IMR-90 (cell line): ENCODE measurements around the gene GTPBP6. TPM values are rescaled to one million over a fixed set of nuclear protein-coding genes. Genes with fewer than 3 reads are reported as not detected.
A peak's percentile ranks its signal among the peaks of the same experiment; 100 is the strongest.

Experiments used
- ATAC-seq: fragments of 200-7000 bp; cut with Tn5 transposase; 2 replicates; pipeline ENCODE4 v1.9.1; 2020; ENCODE audit warnings: low read depth, mild to moderate bottlenecking, moderate library complexity
- BruUV-seq: library from RNA; stranded (reverse); fragments of 400-500 nt; replicated peaks from 2 replicates; lab custom pipeline; 2021; lab: Mats Ljungman, UMichigan
- CTCF ChIA-PET: fragments of 300-600 bp; formaldehyde crosslinking; extraction: SDS; loops from one replicate; lab custom pipeline; 2021; ENCODE audit warnings: antibody characterized with exemption; lab: Yijun Ruan, JAX
- POLR2A ChIA-PET: fragments of 300-600 bp; sonication (Branson Sonifier 250); formaldehyde crosslinking; loops from one replicate; lab custom pipeline; 2022; ENCODE audit warnings: antibody characterized with exemption; ENCODE audit not compliant: unreplicated experiment; lab: Charles Lee
- DNase-seq: peaks from one replicate; pipeline ENCODE4 v3.0.0; 2013
- H2AFZ ChIP-seq: replicated peaks from 2 replicates; pipeline ENCODE3; 2013; ENCODE audit warnings: low read length, mild to moderate bottlenecking; ENCODE audit not compliant: poor library complexity
- H2AK5ac ChIP-seq: 2 replicates; pipeline ENCODE4 v1.6.1; 2013; ENCODE audit warnings: low read depth, low read length, inconsistent platforms
- H2AK9ac ChIP-seq: replicated peaks from 2 replicates; pipeline ENCODE3; 2013; ENCODE audit warnings: mild to moderate bottlenecking, low read depth, low read length, moderate library complexity; ENCODE audit not compliant: poor library complexity
- H2BK120ac ChIP-seq: 2 replicates; pipeline ENCODE4 v1.6.1; 2013; ENCODE audit warnings: low read depth, low read length, inconsistent platforms
- H2BK15ac ChIP-seq: 3 replicates; pipeline ENCODE4 v1.6.1; 2013; ENCODE audit warnings: low read depth, low read length, inconsistent platforms
- H2BK20ac ChIP-seq: 2 replicates; pipeline ENCODE4 v1.6.1; 2013; ENCODE audit warnings: low read depth, mild to moderate bottlenecking, inconsistent platforms, low read length, moderate library complexity
- H2BK5ac ChIP-seq: 2 replicates; pipeline ENCODE4 v1.6.1; 2013; ENCODE audit warnings: mild to moderate bottlenecking, low read depth, low read length, inconsistent platforms; ENCODE audit not compliant: poor library complexity, severe bottlenecking
- H3K14ac ChIP-seq: replicated peaks from 2 replicates; pipeline ENCODE4 v1.6.1; 2013; ENCODE audit warnings: low read depth, low read length, inconsistent platforms
- H3K18ac ChIP-seq: 2 replicates; pipeline ENCODE4 v1.6.1; 2013; ENCODE audit warnings: low read depth, low read length, control low read depth
- H3K23ac ChIP-seq: 2 replicates; pipeline ENCODE4 v1.6.1; 2013; ENCODE audit warnings: low read depth, low read length, inconsistent platforms
- H3K27ac ChIP-seq: 2 replicates; pipeline ENCODE4 v1.5.1; 2013; ENCODE audit warnings: mild to moderate bottlenecking, control low read depth, low read length; ENCODE audit not compliant: insufficient read depth
- H3K27me3 ChIP-seq: 2 replicates; pipeline ENCODE4 v1.6.1; 2013; ENCODE audit warnings: low read length; ENCODE audit not compliant: control insufficient read depth, insufficient read depth
- H3K36me3 ChIP-seq: 2 replicates; pipeline ENCODE4 v1.6.1; 2013; ENCODE audit warnings: low read length, mixed read lengths; ENCODE audit not compliant: control insufficient read depth, insufficient read depth
- H3K4ac ChIP-seq: 2 replicates; pipeline ENCODE4 v1.6.1; 2013; ENCODE audit warnings: low read depth, low read length, inconsistent platforms
- H3K4me1 ChIP-seq: 2 replicates; pipeline ENCODE4 v1.6.1; 2013; ENCODE audit warnings: low read length, mixed read lengths; ENCODE audit not compliant: control insufficient read depth, insufficient read depth
- H3K4me2 ChIP-seq: 2 replicates; pipeline ENCODE4 v1.6.1; 2013; ENCODE audit warnings: low read depth, mild to moderate bottlenecking, control low read depth, low read length, moderate library complexity
- H3K4me3 ChIP-seq: 2 replicates; pipeline ENCODE4 v1.5.1; 2013; ENCODE audit warnings: low read depth, mild to moderate bottlenecking, control low read depth, low read length, moderate library complexity; ENCODE audit not compliant: insufficient read depth
- H3K56ac ChIP-seq: 2 replicates; pipeline ENCODE4 v1.6.1; 2013; ENCODE audit warnings: low read length, inconsistent platforms; ENCODE audit not compliant: insufficient read depth; ENCODE audit errors: extremely low read depth
- H3K79me1 ChIP-seq, 2 experiments: 2 replicates each; pipeline ENCODE4 v1.6.1; 2013; ENCODE audit warnings: low read length in 2 of 2, inconsistent platforms in 1 of 2, low read depth in 1 of 2
- H3K9ac ChIP-seq: 2 replicates; pipeline ENCODE4 v1.6.1; 2013; ENCODE audit warnings: low read depth, low read length, control low read depth
- H3K9me1 ChIP-seq: 2 replicates; pipeline ENCODE4 v1.6.1; 2013; ENCODE audit warnings: low read length, inconsistent platforms; ENCODE audit not compliant: insufficient read depth
- H3K9me3 ChIP-seq: 2 replicates; pipeline ENCODE4 v1.6.1; 2013; ENCODE audit warnings: low read length; ENCODE audit not compliant: control insufficient read depth, insufficient read depth
- H4K20me1 ChIP-seq: 2 replicates; pipeline ENCODE4 v1.6.1; 2013; ENCODE audit warnings: low read length, inconsistent platforms; ENCODE audit not compliant: insufficient read depth
- H4K5ac ChIP-seq: 2 replicates; pipeline ENCODE4 v1.6.1; 2013; ENCODE audit warnings: mild to moderate bottlenecking, low read depth, low read length, control low read depth
- H4K8ac ChIP-seq, 2 experiments: 2 replicates each; pipeline ENCODE4 v1.6.1; 2013; ENCODE audit warnings: low read depth in 2 of 2, low read length in 2 of 2, control low read depth in 1 of 2, inconsistent platforms in 1 of 2
- H4K91ac ChIP-seq: 2 replicates; pipeline ENCODE4 v1.6.1; 2013; ENCODE audit warnings: low read depth, low read length, inconsistent platforms; ENCODE audit not compliant: insufficient read depth
- BHLHE40 ChIP-seq: fragments of 150-350 bp; IDR thresholded peaks from 2 replicates; pipeline ENCODE4 v1.6.1; 2016; ENCODE audit warnings: mild to moderate bottlenecking, low read depth, low read length
- CEBPB ChIP-seq: IDR thresholded peaks from 2 replicates; pipeline ENCODE4 v1.6.1; 2012; ENCODE audit warnings: low read depth, low read length, improper control_type of control experiment
- CHD1 ChIP-seq: IDR thresholded peaks from 2 replicates; pipeline ENCODE4 v1.6.1; 2012; ENCODE audit warnings: low read depth, low read length, improper control_type of control experiment
- CTCF ChIP-seq: conservative IDR thresholded peaks from 2 replicates; pipeline ENCODE4 v1.5.1; 2012; ENCODE audit warnings: mild to moderate bottlenecking, low read depth, low read length, improper control_type of control experiment
- FOS ChIP-seq: fragments of 150-350 bp; IDR thresholded peaks from 2 replicates; pipeline ENCODE4 v1.6.1; 2016; ENCODE audit warnings: low read depth, low read length
- MAFK ChIP-seq: IDR thresholded peaks from 2 replicates; pipeline ENCODE4 v1.6.1; 2012; ENCODE audit warnings: low read depth, low read length, improper control_type of control experiment
- MAZ ChIP-seq: IDR thresholded peaks from 2 replicates; pipeline ENCODE4 v1.6.1; 2012; ENCODE audit warnings: low read depth, mild to moderate bottlenecking, low read length, improper control_type of control experiment, moderate library complexity, borderline replicate concordance
- MXI1 ChIP-seq: IDR thresholded peaks from 2 replicates; pipeline ENCODE4 v1.6.1; 2012; ENCODE audit warnings: low read depth, mild to moderate bottlenecking, low read length, moderate library complexity, borderline replicate concordance
- NFE2L2 ChIP-seq: fragments of 150-350 bp; IDR thresholded peaks from 2 replicates; pipeline ENCODE4 v1.6.1; 2016; ENCODE audit warnings: low read depth, mild to moderate bottlenecking, low read length
- POLR2A ChIP-seq: IDR thresholded peaks from 2 replicates; pipeline ENCODE4 v1.6.1; 2012; ENCODE audit warnings: mild to moderate bottlenecking, low read depth, low read length
- RAD21 ChIP-seq: IDR thresholded peaks from 2 replicates; pipeline ENCODE4 v1.6.1; 2012; ENCODE audit warnings: low read length, improper control_type of control experiment
- RCOR1 ChIP-seq: IDR thresholded peaks from 2 replicates; pipeline ENCODE4 v1.6.1; 2012; ENCODE audit warnings: mild to moderate bottlenecking, low read length, improper control_type of control experiment; ENCODE audit not compliant: insufficient replicate concordance
- RFX5 ChIP-seq: IDR thresholded peaks from 2 replicates; pipeline ENCODE4 v1.8.0; 2012; ENCODE audit warnings: low read depth, mild to moderate bottlenecking, low read length, moderate library complexity
- WGBS, 2 experiments: methylation state at CpG; one replicate each; pipeline versions ENCODE4 v1.1.5 to v1.1.7; 2013; ENCODE audit warnings: missing lambda C conversion rate in 2 of 2; ENCODE audit not compliant: insufficient read length in 1 of 2; ENCODE audit errors: extremely low coverage in 2 of 2; 5-methylcytosine and 5-hydroxymethylcytosine counted together
- dilution Hi-C: fragments of 300-500 bp; cut with HindIII; formaldehyde crosslinking; loops from one replicate; pipeline ENCODE4 v1.14.3; 2018; ENCODE audit warnings: low sequenced_read_pairs; ENCODE audit not compliant: unreplicated experiment
- in situ Hi-C: fragments of 300-500 bp; cut with MboI; formaldehyde crosslinking; loops from 3 replicates; pipeline ENCODE4 v1.14.3; 2019; ENCODE audit warnings: low sequenced_read_pairs, inconsistent platforms, mixed read lengths
- intact Hi-C: fragments of 100-400 bp; cut with micrococcal nuclease; formaldehyde crosslinking; loops from 2 replicates; pipeline ENCODE4 v1.10.0; 2022
- polyA plus RNA-seq, 3 experiments: library from polyadenylated mRNA; depleted of rRNA; stranded (reverse); fragments of >200 nt; gene quantifications; 2 replicates each; pipeline ENCODE4 v1.2.3, GENCODE V29; 2012; ENCODE audit warnings: low replicate concordance in 1 of 3
- total RNA-seq: library from RNA; depleted of rRNA; stranded (reverse); fragments of >200 nt; gene quantifications from 2 replicates; pipeline ENCODE4 v1.2.3, GENCODE V29; 2012
- TF ChIP-seq, protein P1 (sequence below): fragments of 150-350 bp; IDR thresholded peaks from 2 replicates; pipeline ENCODE4 v1.6.1; 2016; ENCODE audit warnings: low read depth, mild to moderate bottlenecking, low read length, moderate library complexity, borderline replicate concordance

Gene GTPBP6
- total and polyA plus RNA-seq, 2 of the 4 experiments (the other 2 are of a cell fraction), result 24.0 to 31.6 TPM

DNA sequence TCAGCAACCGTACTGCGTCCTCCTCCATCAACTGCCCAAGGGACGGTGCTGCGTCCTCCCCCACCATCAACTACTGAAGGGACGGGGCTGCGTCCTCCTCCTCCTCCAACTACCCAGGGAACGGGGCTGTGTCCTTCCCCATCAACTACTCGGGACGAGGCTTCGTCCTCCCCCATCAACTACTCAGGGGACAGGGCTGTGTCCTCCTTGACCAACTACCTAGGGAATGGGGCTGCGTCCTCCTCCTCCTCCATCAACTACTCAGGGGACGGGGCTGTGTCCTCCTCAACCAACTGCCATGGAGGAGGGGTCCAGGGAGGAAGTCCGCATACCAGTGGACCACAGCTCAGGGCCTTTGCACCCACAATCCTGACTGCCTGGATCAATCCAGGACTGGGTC is 43.8 kb upstream of the GTPBP6 start:
- Histone ChIP-seq H2BK120ac (no peak overlapping the region), H3K9me3 (peaks cover 28% of the 10 kb centered on the region), H3K4me3 (no peak overlapping the region), H2AK9ac (no peak overlapping the region), H3K4me2 (no peak overlapping the region), H3K9me1 (no peaks in the 10 kb centered on the region), H3K79me1 (no peaks in the 10 kb centered on the region), H3K18ac (no peak overlapping the region), H3K9ac (no peak overlapping the region), H2AFZ (peak overlapping the region; percentile 51), H4K5ac (no peak overlapping the region), H3K56ac (no peak overlapping the region), H2BK5ac (no peak overlapping the region), H2AK5ac (no peak overlapping the region), H4K91ac (no peak overlapping the region), H4K8ac (no peak overlapping the region), H3K27me3 (no peaks in the 10 kb centered on the region), H2BK20ac (no peak overlapping the region), H3K4ac (no peak overlapping the region), H3K27ac (no peak overlapping the region), H3K36me3 (peaks cover 14% of the 10 kb centered on the region; the same call in 1 of the 2 replicates), H4K20me1 (no peaks in the 10 kb centered on the region), H3K14ac (no peak overlapping the region), H3K23ac (no peak overlapping the region), H2BK15ac (no peak overlapping the region), H3K4me1 (no peaks in the 10 kb centered on the region)
- DNase-seq, result no peak
- ChIA-PET POLR2A (no interaction called here), CTCF (no interaction called here)
- no peak for ATAC-seq
- intact Hi-C loops (no loop called here), in situ Hi-C loops (no loop called here), dilution Hi-C loops (no loop called here)
- no CpG with 5 or more reads among the region's 13 CpGs for WGBS, 2 experiments
- no peak for TF ChIP-seq MAFK
- TF ChIP-seq FOS, result no peak
- TF ChIP-seq RCOR1, result no peak
- TF ChIP-seq CTCF, result no peak
- TF ChIP-seq MXI1, result no peak
- TF ChIP-seq CHD1, result no peak
- TF ChIP-seq, protein P1, sequence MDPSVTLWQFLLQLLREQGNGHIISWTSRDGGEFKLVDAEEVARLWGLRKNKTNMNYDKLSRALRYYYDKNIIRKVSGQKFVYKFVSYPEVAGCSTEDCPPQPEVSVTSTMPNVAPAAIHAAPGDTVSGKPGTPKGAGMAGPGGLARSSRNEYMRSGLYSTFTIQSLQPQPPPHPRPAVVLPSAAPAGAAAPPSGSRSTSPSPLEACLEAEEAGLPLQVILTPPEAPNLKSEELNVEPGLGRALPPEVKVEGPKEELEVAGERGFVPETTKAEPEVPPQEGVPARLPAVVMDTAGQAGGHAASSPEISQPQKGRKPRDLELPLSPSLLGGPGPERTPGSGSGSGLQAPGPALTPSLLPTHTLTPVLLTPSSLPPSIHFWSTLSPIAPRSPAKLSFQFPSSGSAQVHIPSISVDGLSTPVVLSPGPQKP, result no peak
- no peak for TF ChIP-seq CEBPB
- TF ChIP-seq POLR2A, result no peak
- TF ChIP-seq NFE2L2, result no peak
- no peak for TF ChIP-seq RAD21
- no peak for TF ChIP-seq MAZ
- TF ChIP-seq RFX5, result no peak
- no peak for TF ChIP-seq BHLHE40
- BruUV-seq, result no TSS peak
